Measurements from ENCODE around the gene TWIST2. TPM values are rescaled to one million over a fixed set of nuclear protein-coding genes. Genes with fewer than 3 reads are reported as not detected.

Gene TWIST2
- total RNA-seq, 2 donors from 2014 or later = 7.5 to 40.5 TPM

GRCh38 chr2:238886453-238887094 is 38.7 kb downstream of the TWIST2 start:
- TF ChIP-seq POLR2A (IDR thresholded peaks at IDR 0.05) (no peak), CTCF (IDR thresholded peaks at IDR 0.05) (no peak)
- Histone ChIP-seq H3K4me1 (no peaks in the 10 kb centered on the region), H3K27me3 (no peaks in the 10 kb centered on the region), H3K27ac (no peak overlapping the region), H3K36me3 (replicated peaks in 1 of 2; ENCODE audit: insufficient read depth in 1 of 2, low read depth in 2 of 2) (no peaks in the 10 kb centered on the region), H3K4me3 (no peak overlapping the region), H3K9me3 (no peaks in the 10 kb centered on the region)
- intact Hi-C loops (cut with DNase I) = no loop called here
- ATAC-seq (no peak), DNase-seq (no peak)
- 65% methylated on average over 12 to 13 of the region's 13 CpGs for WGBS, 2 donors

- Histone ChIP-seq H3K27me3 (no peaks in the 10 kb centered on the region), H3K27ac (no peak overlapping the region), H3K36me3 (replicated peaks in 1 of 2; ENCODE audit: insufficient read depth in 1 of 2, low read depth in 2 of 2) (no peaks in the 10 kb centered on the region), H3K9me3 (no peaks in the 10 kb centered on the region), H3K4me3 (no peak overlapping the region), H3K4me1 (no peaks in the 10 kb centered on the region)
- intact Hi-C loops (cut with DNase I) = no loop called here
- TF ChIP-seq CTCF (IDR thresholded peaks at IDR 0.05) (no peak), POLR2A (IDR thresholded peaks at IDR 0.05) (no peak)
- ATAC-seq (no peak), DNase-seq (no peak)
- 66 to 74% methylated on average over 7 to 10 of the region's 10 CpGs for WGBS, 2 donors
These were observed 39.7 kb downstream of the TWIST2 start for GRCh38 chr2:238887616-238888015.

- ATAC-seq (no peak), DNase-seq (no peak)
- Histone ChIP-seq H3K9me3 (no peaks in the 10 kb centered on the region), H3K27me3 (no peaks in the 10 kb centered on the region), H3K27ac (no peak overlapping the region), H3K4me1 (no peaks in the 10 kb centered on the region), H3K4me3 (no peak overlapping the region), H3K36me3 (replicated peaks in 1 of 2; ENCODE audit: insufficient read depth in 1 of 2, low read depth in 2 of 2) (no peaks in the 10 kb centered on the region)
- TF ChIP-seq CTCF (IDR thresholded peaks at IDR 0.05) = no peak
- no peak for TF ChIP-seq POLR2A (IDR thresholded peaks at IDR 0.05)
- WGBS, 2 donors = 33 to 43% methylated on average over 2 of the region's 2 CpGs
- intact Hi-C loops (cut with DNase I) = no loop called here
These were observed 40.9 kb downstream of the TWIST2 start for GRCh38 chr2:238888781-238889180.

GRCh38 chr2:238890131-238890530 is 42.2 kb downstream of the TWIST2 start:
- WGBS, 2 donors = 72 to 83% methylated on average over 8 to 9 of the region's 13 CpGs
- Histone ChIP-seq H3K9me3 (no peaks in the 10 kb centered on the region), H3K27me3 (no peaks in the 10 kb centered on the region), H3K36me3 (replicated peaks in 1 of 2; ENCODE audit: insufficient read depth in 1 of 2, low read depth in 2 of 2) (no peaks in the 10 kb centered on the region), H3K27ac (no peak overlapping the region), H3K4me3 (no peak overlapping the region), H3K4me1 (no peaks in the 10 kb centered on the region)
- no peak for TF ChIP-seq CTCF (IDR thresholded peaks at IDR 0.05)
- TF ChIP-seq POLR2A (IDR thresholded peaks at IDR 0.05) = no peak
- intact Hi-C loops (cut with DNase I) = no loop called here
- no peak for ATAC-seq
- no peak for DNase-seq
